ENCODE data around the gene TRPV4.
A peak's percentile ranks its signal among the peaks of the same experiment; 100 is the strongest.

TRPV4 gene

GRCh38 chr12:109821968-109822367 is 11.2 kb downstream of the TRPV4 start:
- TF ChIP-seq, protein P1, sequence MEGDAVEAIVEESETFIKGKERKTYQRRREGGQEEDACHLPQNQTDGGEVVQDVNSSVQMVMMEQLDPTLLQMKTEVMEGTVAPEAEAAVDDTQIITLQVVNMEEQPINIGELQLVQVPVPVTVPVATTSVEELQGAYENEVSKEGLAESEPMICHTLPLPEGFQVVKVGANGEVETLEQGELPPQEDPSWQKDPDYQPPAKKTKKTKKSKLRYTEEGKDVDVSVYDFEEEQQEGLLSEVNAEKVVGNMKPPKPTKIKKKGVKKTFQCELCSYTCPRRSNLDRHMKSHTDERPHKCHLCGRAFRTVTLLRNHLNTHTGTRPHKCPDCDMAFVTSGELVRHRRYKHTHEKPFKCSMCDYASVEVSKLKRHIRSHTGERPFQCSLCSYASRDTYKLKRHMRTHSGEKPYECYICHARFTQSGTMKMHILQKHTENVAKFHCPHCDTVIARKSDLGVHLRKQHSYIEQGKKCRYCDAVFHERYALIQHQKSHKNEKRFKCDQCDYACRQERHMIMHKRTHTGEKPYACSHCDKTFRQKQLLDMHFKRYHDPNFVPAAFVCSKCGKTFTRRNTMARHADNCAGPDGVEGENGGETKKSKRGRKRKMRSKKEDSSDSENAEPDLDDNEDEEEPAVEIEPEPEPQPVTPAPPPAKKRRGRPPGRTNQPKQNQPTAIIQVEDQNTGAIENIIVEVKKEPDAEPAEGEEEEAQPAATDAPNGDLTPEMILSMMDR (conservative IDR thresholded peaks at IDR 0.05; ENCODE audit: low read depth, low read length) = no peak
- H3K4me3 ChIP-seq (ENCODE audit: low read length) = no peak overlapping the region
- DNase-seq (ENCODE audit: low read depth) = no peak

- DNase-seq (ENCODE audit: low read depth) = peak; percentile 32
- TF ChIP-seq, protein P1 (conservative IDR thresholded peaks at IDR 0.05; ENCODE audit: low read depth, low read length) = no peak
- no peak overlapping the region for H3K4me3 ChIP-seq (ENCODE audit: low read length)
Observed at GRCh38 chr12:109820816-109821381, 12.3 kb downstream of the TRPV4 start.

- H3K4me3 ChIP-seq (ENCODE audit: low read length) = no peak overlapping the region
- no peak for DNase-seq (ENCODE audit: low read depth)
- TF ChIP-seq, protein P1 (conservative IDR thresholded peaks at IDR 0.05; ENCODE audit: low read depth, low read length) = no peak
Observed at GRCh38 chr12:109818905-109819500, 14.2 kb downstream of the TRPV4 start.

- no peak overlapping the region for H3K4me3 ChIP-seq (ENCODE audit: low read length)
- DNase-seq (ENCODE audit: low read depth) = no peak
- TF ChIP-seq, protein P1 (conservative IDR thresholded peaks at IDR 0.05; ENCODE audit: low read depth, low read length) = no peak
Observed at GRCh38 chr12:109818253-109818652, 14.9 kb downstream of the TRPV4 start.

DNA sequence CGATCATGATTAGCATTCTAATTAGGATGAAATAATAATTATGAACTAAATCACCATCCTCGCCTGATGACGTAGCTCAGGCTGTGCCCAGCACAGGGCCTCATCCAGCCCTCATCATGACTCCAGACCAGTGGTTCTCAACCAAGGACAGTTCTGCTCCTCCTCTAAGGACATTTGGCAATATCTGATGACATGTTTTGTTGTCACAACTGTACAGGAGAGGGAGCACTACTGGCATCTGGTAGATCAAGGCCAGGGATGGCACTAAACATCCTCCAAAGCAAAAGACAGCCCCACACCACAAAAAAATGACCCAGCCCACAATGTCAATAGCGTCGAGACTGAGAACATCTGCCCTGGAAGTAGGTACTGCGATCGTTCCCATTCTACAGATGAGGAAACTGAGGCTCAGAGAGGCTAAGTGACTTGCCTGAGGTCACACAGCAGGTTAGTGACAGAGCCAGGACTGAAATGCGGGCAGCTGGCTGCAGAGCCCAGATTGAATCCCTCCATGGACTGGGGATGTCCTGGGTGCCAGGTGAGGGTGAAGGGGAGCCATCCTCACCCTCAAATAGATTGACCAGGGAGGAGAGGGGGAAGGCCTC is 15.5 kb downstream of the TRPV4 start:
- TF ChIP-seq, protein P1 (conservative IDR thresholded peaks at IDR 0.05; ENCODE audit: low read depth, low read length) = no peak
- DNase-seq (ENCODE audit: low read depth) = no peak
- no peak overlapping the region for H3K4me3 ChIP-seq (ENCODE audit: low read length)

DNA sequence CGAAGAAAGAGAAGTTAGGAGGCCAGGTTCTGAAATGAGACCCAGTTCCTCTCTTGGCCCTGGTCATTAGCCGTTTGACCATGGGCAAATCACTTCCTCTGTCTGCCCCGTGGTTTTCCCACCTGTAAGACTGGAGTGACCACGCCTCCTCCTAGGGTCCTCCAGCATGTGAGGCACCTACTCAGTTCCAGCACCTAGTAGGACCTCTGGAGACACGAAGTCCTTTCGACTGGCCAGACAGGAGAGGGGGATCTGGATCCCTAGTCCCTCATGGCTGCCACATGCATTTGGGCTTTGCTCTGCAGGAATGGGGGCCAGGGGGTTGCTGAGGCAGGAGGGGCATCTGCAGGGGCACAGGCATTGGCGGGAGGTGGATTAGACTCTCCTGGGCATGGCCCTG is 16.3 kb downstream of the TRPV4 start:
- H3K4me3 ChIP-seq (ENCODE audit: low read length) = no peak overlapping the region
- TF ChIP-seq, protein P1 (conservative IDR thresholded peaks at IDR 0.05; ENCODE audit: low read depth, low read length) = no peak
- DNase-seq (ENCODE audit: low read depth) = no peak

All from retinal pigment epithelial cell (primary cell).